PFSK-1 (cell line): ENCODE results near the gene LAMC3.

Source experiments
- FOXP2 ChIP-seq: optimal IDR thresholded peaks from 2 replicates; pipeline ENCODE3; 2011; ENCODE audit warnings: borderline replicate concordance, control low read depth, inconsistent platforms; ENCODE audit not compliant: insufficient read depth; ENCODE audit errors: extremely low read length, extremely low read depth
- POLR2AphosphoS5 ChIP-seq: IDR thresholded peaks from 2 replicates; pipeline ENCODE4 v1.6.1; 2012; ENCODE audit warnings: low read depth, mild to moderate bottlenecking, control low read depth, low read length, moderate library complexity
- REST ChIP-seq, 2 experiments: IDR thresholded peaks; 2 replicates each; pipeline versions ENCODE4 v1.6.1 to v1.8.0; 2011 to 2012; ENCODE audit warnings: low read depth in 2 of 2, low read length in 2 of 2, control low read depth in 1 of 2, inconsistent platforms in 1 of 2, mild to moderate bottlenecking in 1 of 2, moderate library complexity in 1 of 2; ENCODE audit not compliant: insufficient read depth in 1 of 2
- SIN3A ChIP-seq: IDR thresholded peaks from 2 replicates; pipeline ENCODE4 v1.6.1; 2012; ENCODE audit warnings: mild to moderate bottlenecking, low read length, moderate library complexity, borderline replicate concordance; ENCODE audit not compliant: insufficient read depth
- TAF1 ChIP-seq: IDR thresholded peaks from 2 replicates; pipeline ENCODE4 v1.6.1; 2012; ENCODE audit warnings: low read length, control low read depth, borderline replicate concordance; ENCODE audit not compliant: insufficient read depth

The LAMC3 gene

GRCh38 chr9:131099102-131099606 is 90.2 kb downstream of the LAMC3 start:
- no peak for TF ChIP-seq TAF1
- no peak for TF ChIP-seq POLR2AphosphoS5
- TF ChIP-seq REST (IDR thresholded peaks at IDR 0.05; ENCODE audit: insufficient read depth in 1 of 2, low read depth in 2 of 2, low read length in 2 of 2) = no peak
- TF ChIP-seq SIN3A = no peak
- TF ChIP-seq FOXP2 = no peak

DNA sequence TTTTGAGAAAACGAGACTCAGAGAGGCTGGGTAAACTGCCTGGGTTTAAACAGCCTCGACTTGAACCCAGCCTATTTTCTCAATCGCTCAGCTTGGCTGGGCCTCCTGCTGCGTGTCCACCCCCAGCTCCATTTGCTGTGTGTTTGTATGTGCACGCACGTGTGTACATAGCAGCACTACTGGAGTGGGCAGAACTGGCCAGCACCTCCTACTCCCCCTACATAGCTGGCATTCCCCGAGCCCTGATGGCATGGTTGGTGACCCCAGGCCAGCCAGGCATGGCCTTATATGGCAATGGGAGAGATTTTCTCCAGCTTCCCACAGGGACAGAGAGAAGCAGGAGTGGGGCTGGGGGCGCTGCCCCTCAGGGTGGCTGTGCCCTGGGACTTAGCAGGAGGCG is 91.5 kb downstream of the LAMC3 start:
- TF ChIP-seq TAF1 (no peak), FOXP2 (no peak), REST (IDR thresholded peaks at IDR 0.05; ENCODE audit: insufficient read depth in 1 of 2, low read depth in 2 of 2, low read length in 2 of 2) (no peak), SIN3A (no peak), POLR2AphosphoS5 (no peak)

DNA sequence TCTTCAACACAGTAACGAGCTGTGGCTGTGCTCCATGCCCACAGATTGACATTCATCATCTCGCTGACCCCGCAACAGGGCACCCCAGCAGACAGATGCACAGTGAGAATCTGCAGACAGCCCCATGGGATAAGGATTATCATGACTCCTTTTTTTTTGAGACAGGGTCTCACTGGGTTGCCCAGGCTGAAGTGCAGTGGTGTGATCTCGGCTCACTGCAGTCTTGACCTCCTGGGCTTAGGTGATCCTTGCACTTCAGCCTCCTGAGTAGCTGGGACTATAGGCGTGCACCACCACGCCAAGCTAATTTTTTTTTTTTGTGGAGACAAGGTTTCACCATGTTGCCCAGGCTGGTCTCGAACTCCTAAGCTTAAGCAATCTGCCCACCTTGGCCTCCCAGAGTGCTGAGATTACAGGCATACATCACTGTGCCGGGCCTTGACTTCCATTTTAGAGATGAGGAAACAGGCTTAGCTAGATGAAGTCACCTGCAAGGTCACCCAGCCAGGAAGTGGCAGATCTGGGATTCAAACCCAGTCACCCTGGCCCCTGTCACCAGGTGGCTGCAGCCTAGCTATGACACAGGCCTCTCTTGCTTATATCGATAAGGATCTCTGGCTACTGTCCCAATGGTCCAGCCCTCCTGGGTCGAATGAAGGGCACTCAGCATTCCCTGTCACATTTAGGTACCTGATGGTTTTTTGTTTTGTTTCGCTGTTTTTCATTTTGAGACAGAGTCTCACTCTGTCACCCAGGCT is 92.4 kb downstream of the LAMC3 start:
- TF ChIP-seq SIN3A = no peak
- TF ChIP-seq FOXP2 = no peak
- no peak for TF ChIP-seq REST (IDR thresholded peaks at IDR 0.05; ENCODE audit: insufficient read depth in 1 of 2, low read depth in 2 of 2, low read length in 2 of 2)
- TF ChIP-seq POLR2AphosphoS5 = no peak
- TF ChIP-seq TAF1 = no peak

DNA sequence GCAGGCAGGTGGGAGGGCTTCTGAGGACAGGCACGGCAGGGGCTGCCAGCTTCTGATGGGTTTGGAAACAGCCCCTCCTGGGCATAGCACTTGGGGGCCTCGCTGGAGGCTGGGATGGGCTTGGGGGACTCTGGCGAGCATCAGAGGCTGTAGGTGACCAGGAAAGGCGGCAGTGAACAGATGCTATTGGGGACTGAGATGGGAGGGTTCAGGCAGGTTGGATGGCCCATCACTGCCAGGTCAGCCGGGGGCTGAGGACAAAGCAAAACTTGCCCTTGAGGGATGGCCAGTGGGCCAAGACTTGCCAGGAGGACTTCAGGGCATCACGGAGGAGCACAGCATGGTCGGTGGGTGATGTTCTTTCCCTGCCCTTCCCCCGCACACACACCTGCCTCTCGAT is 94.0 kb downstream of the LAMC3 start:
- TF ChIP-seq FOXP2 (no peak), REST (IDR thresholded peaks at IDR 0.05; ENCODE audit: insufficient read depth in 1 of 2, low read depth in 2 of 2, low read length in 2 of 2) (no peak), SIN3A (no peak), POLR2AphosphoS5 (no peak), TAF1 (no peak)
